AG04450 (cell line): ENCODE results near the gene TCF7L1. TPM values are rescaled to one million over a fixed set of nuclear protein-coding genes. Genes with fewer than 3 reads are reported as not detected.
A peak's percentile ranks its signal among the peaks of the same experiment; 100 is the strongest.

Experiments
- CTCF ChIA-PET: fragments of 300-600, 350-600 bp; formaldehyde crosslinking; extraction: SDS; loops from one replicate; lab custom pipeline; 2022; ENCODE audit warnings: antibody characterized with exemption, inconsistent platforms; lab: Charles Lee
- POLR2A ChIA-PET: fragments of 350-600 bp; formaldehyde crosslinking; extraction: SDS; loops from one replicate; lab custom pipeline; 2021; ENCODE audit warnings: antibody characterized with exemption, inconsistent platforms; lab: Yijun Ruan, JAX
- DNase-seq: peaks from one replicate; pipeline ENCODE4 v3.0.0-alpha.2; 2011; ENCODE audit warnings: low read depth, low spot score
- H3K27ac ChIP-seq: one replicate; pipeline ENCODE4 v1.5.1; 2012; ENCODE audit warnings: low read depth, low read length, control low read depth
- H3K27me3 ChIP-seq: one replicate; pipeline ENCODE4 v1.6.0; 2012; ENCODE audit warnings: low read length; ENCODE audit not compliant: control insufficient read depth, insufficient read depth
- H3K4me3 ChIP-seq: 2 replicates; pipeline ENCODE4 v1.5.1; 2011; ENCODE audit warnings: mild to moderate bottlenecking, low read depth, low read length, control low read depth
- H3K9me3 ChIP-seq: 2 replicates; pipeline ENCODE4 v1.5.1; 2012; ENCODE audit warnings: low read length; ENCODE audit not compliant: control insufficient read depth, insufficient read depth
- CTCF ChIP-seq: IDR thresholded peaks from 2 replicates; pipeline ENCODE4 v1.5.1; 2011; ENCODE audit warnings: low read depth, low read length, control low read depth, inconsistent platforms
- polyA plus RNA-seq: library from polyadenylated mRNA; depleted of rRNA; stranded (reverse); fragments of >200 nt; gene quantifications from 2 replicates; pipeline ENCODE4 v1.2.3, GENCODE V29; 2011

The TCF7L1 gene
- polyA plus RNA-seq, 1 experiment, result 2.7 TPM

- CTCF ChIA-PET, result interaction anchor here (2.7 kb wide), 1 partner anchor 22 kb away, joined by 12 read pairs; no protein-coding TSS in a partner anchor
- no peak overlapping the region for H3K4me3 ChIP-seq
- no peaks in the 10 kb centered on the region for H3K27me3 ChIP-seq
- POLR2A ChIA-PET, result no interaction called here
- H3K9me3 ChIP-seq, result no peaks in the 10 kb centered on the region; the same call in 1 of the 2 replicates
- no peak for TF ChIP-seq CTCF
- DNase-seq, result no peak
- H3K27ac ChIP-seq, result no peak overlapping the region
Observed at GRCh38 chr2:85263591-85263990, 130.4 kb downstream of the TCF7L1 start.

GRCh38 chr2:85264471-85264870, 131.3 kb downstream of the TCF7L1 start:
- Histone ChIP-seq H3K27ac (no peak overlapping the region), H3K4me3 (no peak overlapping the region), H3K27me3 (no peaks in the 10 kb centered on the region), H3K9me3 (no peaks in the 10 kb centered on the region; the same call in 1 of the 2 replicates)
- ChIA-PET CTCF (interaction anchor here (0.5 to 2.7 kb wide), 4 partner anchors 21 to 236 kb away, joined by 3 to 12 read pairs (median 3); no protein-coding TSS in a partner anchor), POLR2A (interaction anchor here (0.9 kb wide), 1 partner anchor 10 kb away, joined by 4 read pairs; no protein-coding TSS in a partner anchor)
- no peak for TF ChIP-seq CTCF
- DNase-seq, result no peak

- Histone ChIP-seq H3K27ac (no peak overlapping the region), H3K9me3 (no peaks in the 10 kb centered on the region; the same call in 1 of the 2 replicates), H3K27me3 (no peaks in the 10 kb centered on the region), H3K4me3 (no peak overlapping the region)
- ChIA-PET CTCF (interaction anchor here (0.6 to 2.7 kb wide), 10 partner anchors 8 to 198 kb away, joined by 3 to 14 read pairs (median 4); no protein-coding TSS in a partner anchor), POLR2A (no interaction called here)
- no peak for TF ChIP-seq CTCF
- no peak for DNase-seq
Observed at GRCh38 chr2:85265304-85265703, 132.1 kb downstream of the TCF7L1 start.

- TF ChIP-seq CTCF, result peak; percentile 82
- H3K4me3 ChIP-seq, result no peak overlapping the region
- DNase-seq, result no peak
- no peaks in the 10 kb centered on the region for H3K27me3 ChIP-seq
- POLR2A ChIA-PET, result interaction anchor here (0.7 kb wide), 1 partner anchor 11 kb away, joined by 14 read pairs; no protein-coding TSS in a partner anchor
- no peaks in the 10 kb centered on the region; the same call in 1 of the 2 replicates for H3K9me3 ChIP-seq
- CTCF ChIA-PET, result interaction anchor here (0.6 to 2.7 kb wide), 20 partner anchors 9 to 204 kb away, joined by 3 to 14 read pairs (median 5); partner anchors contain the start of gene TCF7L1
- no peak overlapping the region for H3K27ac ChIP-seq
Observed at GRCh38 chr2:85266146-85267041, 133.2 kb downstream of the TCF7L1 start.
